HG02588 (cell line): ENCODE data around the gene SPDYE17.
"Not testable (repeated sequence)": the region's sequence is repeated elsewhere in the genome, so short reads cannot be mapped to it uniquely, and the experiment has no call there.

Source experiments
- ATAC-seq: cut with Tn5 transposase; IDR thresholded peaks from one replicate; pipeline ENCODE4 v1.9.1; 2021; ENCODE audit warnings: mild to moderate bottlenecking, moderate library complexity; ENCODE audit not compliant: unreplicated experiment

Gene SPDYE17

DNA sequence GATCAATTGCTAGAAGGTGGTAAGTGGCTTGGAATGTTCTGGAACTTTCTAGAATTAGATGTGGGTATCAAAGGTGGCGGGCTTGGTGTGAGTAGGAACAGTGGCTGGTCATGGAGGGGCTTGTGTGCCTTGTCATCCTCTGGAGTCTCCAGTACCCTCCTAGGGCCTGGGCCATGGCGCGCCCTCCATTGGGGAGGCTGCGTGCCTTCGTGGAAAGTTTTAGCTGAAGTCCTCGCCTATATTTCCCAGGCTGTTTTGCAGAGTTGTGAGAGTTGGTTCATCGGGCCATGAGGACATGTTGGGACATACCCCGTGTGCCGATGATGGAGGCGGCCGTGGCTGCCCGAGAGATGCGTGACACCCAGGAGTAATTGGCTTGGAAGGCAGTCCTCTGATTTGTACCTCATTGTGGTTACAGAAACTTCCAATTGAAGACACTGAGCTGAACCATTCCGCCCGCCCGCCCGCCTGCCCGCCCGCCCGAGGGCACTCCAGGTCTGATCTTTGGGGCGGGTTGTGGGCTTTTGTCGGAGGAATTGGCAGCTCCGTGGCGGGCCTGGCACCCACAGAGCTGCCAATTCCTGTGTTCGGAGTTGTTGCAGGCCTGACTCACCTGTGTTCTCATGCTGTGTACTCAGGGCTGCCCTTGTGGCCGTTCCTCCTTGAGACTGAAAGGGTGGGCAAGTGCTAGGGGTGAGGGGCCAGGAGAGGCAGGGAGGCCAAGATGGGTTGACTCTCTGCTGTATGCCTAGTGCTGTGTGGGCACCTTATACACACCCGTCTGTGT, 57.2 kb downstream of the SPDYE17 start:
- ATAC-seq = not testable (repeated sequence)

DNA sequence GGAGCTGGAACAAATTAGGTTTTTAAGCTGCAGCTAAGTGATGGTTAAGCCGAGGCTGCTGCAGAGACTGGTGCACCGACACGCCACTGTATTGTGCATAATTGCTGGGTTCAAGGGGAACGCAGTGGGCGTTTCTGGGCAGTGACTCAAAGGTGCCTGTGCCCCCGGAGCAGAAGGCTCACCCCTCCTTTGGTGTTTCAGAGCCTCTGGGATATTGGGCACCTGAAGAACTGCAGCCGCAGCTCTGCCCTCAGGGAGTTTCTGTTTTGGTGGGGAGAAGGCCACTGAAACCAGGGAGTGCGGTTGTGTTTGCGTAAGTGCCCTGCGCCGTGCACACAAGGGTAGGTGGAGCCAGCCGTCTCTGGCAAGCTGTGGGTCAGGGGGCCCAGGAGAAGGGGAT, 57.8 kb downstream of the SPDYE17 start:
- not testable (repeated sequence) for ATAC-seq

DNA sequence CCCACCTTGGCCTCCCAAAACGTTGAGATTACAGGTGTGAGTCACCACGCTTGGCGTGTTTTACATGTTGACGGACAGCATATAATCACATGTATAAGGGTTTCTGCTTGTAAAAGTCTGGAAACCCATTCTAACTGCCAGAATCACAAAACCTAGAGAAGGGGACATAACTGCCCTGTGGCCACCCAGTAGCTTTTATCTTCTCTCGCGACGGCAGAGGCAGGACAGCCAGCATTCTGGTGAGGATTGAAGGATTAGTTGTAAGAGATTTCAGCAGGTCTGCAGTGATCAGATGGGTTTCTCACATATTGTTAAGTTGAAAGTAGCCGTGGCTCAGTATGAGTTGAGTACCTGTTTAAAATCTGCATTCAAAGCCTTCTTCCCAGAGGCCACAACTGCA, 59.8 kb downstream of the SPDYE17 start:
- ATAC-seq = not testable (repeated sequence)
